Measurements from ENCODE around the gene MUC5AC. TPM values are rescaled to one million over a fixed set of nuclear protein-coding genes. Genes with fewer than 3 reads are reported as not detected.

Gene MUC5AC
- total and polyA plus RNA-seq, 7 experiments from 2014 or later: not detected

DNA sequence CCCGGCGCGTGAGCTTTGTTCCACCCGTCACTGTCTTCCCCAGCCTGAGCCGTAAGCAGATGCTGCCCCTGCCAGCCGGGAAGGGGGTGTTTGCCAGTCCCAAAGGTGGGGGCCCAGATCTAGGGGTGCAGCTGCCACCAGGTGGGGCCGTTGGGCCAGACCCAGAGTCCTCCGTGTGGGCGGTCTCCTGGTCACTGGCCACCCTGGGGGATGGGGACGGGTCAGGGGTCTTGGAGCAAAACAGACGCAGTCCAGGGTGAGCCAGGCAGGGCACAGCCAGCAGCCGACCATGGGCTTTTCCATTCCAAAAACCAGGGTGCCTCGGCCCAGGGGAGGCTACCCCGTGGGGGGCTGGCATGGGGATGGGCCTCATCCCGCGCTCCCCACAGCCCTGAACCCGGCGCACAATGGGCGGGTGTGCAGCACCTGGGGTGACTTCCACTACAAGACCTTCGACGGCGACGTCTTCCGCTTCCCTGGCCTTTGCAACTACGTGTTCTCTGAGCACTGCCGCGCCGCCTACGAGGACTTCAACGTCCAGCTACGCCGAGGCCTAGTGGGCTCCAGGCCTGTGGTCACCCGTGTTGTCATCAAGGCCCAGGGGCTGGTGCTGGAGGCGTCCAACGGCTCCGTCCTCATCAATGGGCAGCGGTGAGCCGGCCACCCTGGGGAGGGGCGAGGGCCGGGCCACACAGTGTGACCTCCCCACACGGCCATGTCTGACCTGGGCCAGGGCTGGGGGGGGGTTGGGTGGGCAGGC lies 68.7 kb downstream of the MUC5AC start:
- Mint-ChIP-seq H3K27ac (no peak overlapping the region), H3K27me3 (peaks cover 0 to 7% (median 0%) of the 10 kb centered on the region in 5 donors), H3K36me3 (no peaks in the 10 kb centered on the region), H3K4me1 (no peaks in the 10 kb centered on the region), H3K9me3 (no peaks in the 10 kb centered on the region), H3K4me3 (no peak overlapping the region)
- H3K27ac ChIP-seq (ENCODE audit: low read depth, low read length): no peak overlapping the region
- CTCF ChIA-PET: no interaction called here
- no peaks in the 10 kb centered on the region for H3K27me3 ChIP-seq (ENCODE audit: control insufficient read depth in 2 of 2, insufficient read depth in 2 of 2, low read length in 2 of 2)
- no peaks in the 10 kb centered on the region for H3K9me3 ChIP-seq (ENCODE audit: control insufficient read depth in 2 of 3, low read length in 3 of 3)
- POLR2A ChIA-PET: no interaction called here
- ATAC-seq: no peak
- H3K4me3 ChIP-seq (ENCODE audit: low read length): no peak overlapping the region
- no peaks in the 10 kb centered on the region for H3K4me1 ChIP-seq (ENCODE audit: control insufficient read depth in 2 of 2, insufficient read depth in 2 of 2, low read length in 2 of 2)
- H3K36me3 ChIP-seq (ENCODE audit: control insufficient read depth in 2 of 3, insufficient read depth in 3 of 3, low read length in 3 of 3): no peaks in the 10 kb centered on the region
- intact Hi-C loops (cut with micrococcal nuclease): no loop called here
- no peak for DNase-seq

DNA sequence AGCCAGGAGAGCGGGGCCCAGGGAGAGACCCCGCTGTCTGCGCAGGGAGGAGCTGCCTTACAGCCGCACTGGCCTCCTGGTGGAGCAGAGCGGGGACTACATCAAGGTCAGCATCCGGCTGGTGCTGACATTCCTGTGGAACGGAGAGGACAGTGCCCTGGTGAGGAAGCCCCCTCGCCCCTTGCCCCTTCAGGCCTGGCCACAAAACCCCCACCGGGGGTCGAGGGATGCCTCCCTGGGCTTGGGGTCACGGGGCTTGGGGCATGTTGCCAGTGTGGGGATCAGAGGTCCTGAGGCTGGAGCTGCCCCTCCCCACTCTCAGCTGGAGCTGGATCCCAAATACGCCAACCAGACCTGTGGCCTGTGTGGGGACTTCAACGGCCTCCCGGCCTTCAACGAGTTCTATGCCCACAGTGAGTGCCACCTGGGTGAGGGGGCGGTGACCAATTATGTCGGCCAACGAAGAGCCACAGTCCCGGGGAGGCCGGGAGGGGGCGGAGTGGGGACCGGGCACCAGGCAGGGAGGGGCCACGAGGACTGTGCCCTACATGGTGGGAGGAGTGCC lies 69.3 kb downstream of the MUC5AC start:
- ChIA-PET POLR2A (no interaction called here), CTCF (no interaction called here)
- no peaks in the 10 kb centered on the region for H3K27me3 ChIP-seq (ENCODE audit: control insufficient read depth in 2 of 2, insufficient read depth in 2 of 2, low read length in 2 of 2)
- no peaks in the 10 kb centered on the region for H3K36me3 ChIP-seq (ENCODE audit: control insufficient read depth in 2 of 3, insufficient read depth in 3 of 3, low read length in 3 of 3)
- no peaks in the 10 kb centered on the region for H3K4me1 Mint-ChIP-seq
- H3K4me1 ChIP-seq (ENCODE audit: control insufficient read depth in 2 of 2, insufficient read depth in 2 of 2, low read length in 2 of 2): no peaks in the 10 kb centered on the region
- H3K27ac Mint-ChIP-seq: no peak overlapping the region
- no peaks in the 10 kb centered on the region for H3K36me3 Mint-ChIP-seq
- ATAC-seq (no peak), DNase-seq (no peak)
- no peaks in the 10 kb centered on the region for H3K9me3 Mint-ChIP-seq
- peaks cover 0 to 4% (median 0%) of the 10 kb centered on the region in 5 donors for H3K27me3 Mint-ChIP-seq
- no peak overlapping the region for H3K27ac ChIP-seq (ENCODE audit: low read depth, low read length)
- no peaks in the 10 kb centered on the region for H3K9me3 ChIP-seq (ENCODE audit: control insufficient read depth in 2 of 3, low read length in 3 of 3)
- intact Hi-C loops (cut with micrococcal nuclease): no loop called here
- H3K4me3 Mint-ChIP-seq: no peak overlapping the region
- H3K4me3 ChIP-seq (ENCODE audit: low read length): no peak overlapping the region

DNA sequence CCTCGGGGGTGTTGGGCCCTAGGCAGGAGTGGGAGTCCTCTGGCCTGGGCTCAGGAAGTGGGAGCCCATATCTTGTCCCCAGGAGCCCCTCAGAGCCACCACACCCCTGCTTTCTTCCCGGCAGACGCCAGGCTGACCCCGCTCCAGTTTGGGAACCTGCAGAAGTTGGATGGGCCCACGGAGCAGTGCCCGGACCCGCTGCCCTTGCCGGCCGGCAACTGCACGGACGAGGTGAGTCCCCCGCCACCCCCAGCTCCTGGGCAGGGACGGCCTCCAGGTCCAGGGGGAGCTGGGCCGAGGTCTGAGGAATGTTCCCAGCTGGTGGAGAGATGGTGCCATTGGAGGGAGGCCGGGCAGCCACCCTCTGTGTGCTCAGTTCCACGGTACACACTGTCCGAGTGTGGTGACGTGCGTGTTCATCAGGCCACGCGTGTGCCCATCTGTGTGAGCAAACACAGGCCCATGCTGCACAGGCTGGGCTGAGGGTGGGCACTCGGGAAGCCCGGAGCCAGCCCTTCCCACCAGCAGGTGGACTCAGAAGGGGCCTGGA lies 69.9 kb downstream of the MUC5AC start:
- Histone ChIP-seq H3K36me3 (ENCODE audit: control insufficient read depth in 2 of 3, insufficient read depth in 3 of 3, low read length in 3 of 3) (no peaks in the 10 kb centered on the region), H3K27me3 (ENCODE audit: control insufficient read depth in 2 of 2, insufficient read depth in 2 of 2, low read length in 2 of 2) (no peaks in the 10 kb centered on the region), H3K27ac (ENCODE audit: low read depth, low read length) (no peak overlapping the region), H3K4me3 (ENCODE audit: low read length) (no peak overlapping the region), H3K9me3 (ENCODE audit: control insufficient read depth in 2 of 3, low read length in 3 of 3) (no peaks in the 10 kb centered on the region), H3K4me1 (ENCODE audit: control insufficient read depth in 2 of 2, insufficient read depth in 2 of 2, low read length in 2 of 2) (no peaks in the 10 kb centered on the region)
- ChIA-PET POLR2A (no interaction called here), CTCF (no interaction called here)
- DNase-seq (no peak), ATAC-seq (no peak)
- intact Hi-C loops (cut with micrococcal nuclease): no loop called here
- Mint-ChIP-seq H3K27me3 (peaks cover 0 to 4% (median 0%) of the 10 kb centered on the region in 5 donors), H3K4me3 (no peak overlapping the region), H3K36me3 (no peaks in the 10 kb centered on the region), H3K9me3 (no peaks in the 10 kb centered on the region), H3K27ac (no peak overlapping the region), H3K4me1 (no peaks in the 10 kb centered on the region)

DNA sequence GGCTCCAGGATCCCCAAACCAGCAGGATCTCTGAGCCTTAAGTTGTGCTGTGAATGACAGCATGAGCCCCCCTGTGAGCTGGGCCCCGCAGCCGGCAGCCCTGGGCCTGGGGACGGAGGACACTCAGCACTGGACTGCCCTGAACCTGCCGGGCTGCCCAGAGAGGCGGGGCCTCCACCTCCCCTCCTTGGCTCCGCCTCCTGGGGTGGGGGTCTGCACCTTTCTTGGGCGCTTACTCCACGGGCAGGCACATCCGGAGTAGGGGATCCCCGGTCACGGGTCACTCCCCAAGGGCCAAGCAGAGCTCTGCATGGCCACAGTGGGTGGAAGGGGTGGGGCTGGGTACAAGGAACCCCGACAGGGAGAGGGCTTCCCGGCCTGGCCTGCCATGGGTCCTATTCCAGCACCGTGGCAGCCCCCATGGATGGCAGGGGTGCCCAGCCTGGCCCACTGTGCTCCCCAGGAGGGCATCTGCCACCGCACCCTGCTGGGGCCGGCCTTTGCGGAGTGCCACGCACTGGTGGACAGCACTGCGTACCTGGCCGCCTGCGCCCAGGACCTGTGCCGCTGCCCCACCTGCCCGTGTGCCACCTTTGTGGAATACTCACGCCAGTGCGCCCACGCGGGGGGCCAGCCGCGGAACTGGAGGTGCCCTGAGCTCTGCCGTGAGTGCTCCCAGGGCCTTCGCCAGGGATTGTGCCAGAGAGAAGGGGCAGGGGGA lies 70.5 kb downstream of the MUC5AC start:
- no peak overlapping the region for H3K4me3 ChIP-seq (ENCODE audit: low read length)
- Mint-ChIP-seq H3K27me3 (peaks cover 0 to 4% (median 0%) of the 10 kb centered on the region in 5 donors), H3K27ac (no peak overlapping the region), H3K36me3 (no peaks in the 10 kb centered on the region), H3K4me3 (no peak overlapping the region), H3K9me3 (no peaks in the 10 kb centered on the region), H3K4me1 (no peaks in the 10 kb centered on the region)
- DNase-seq (no peak), ATAC-seq (no peak)
- ChIA-PET POLR2A (no interaction called here), CTCF (no interaction called here)
- no peaks in the 10 kb centered on the region for H3K27me3 ChIP-seq (ENCODE audit: control insufficient read depth in 2 of 2, insufficient read depth in 2 of 2, low read length in 2 of 2)
- H3K36me3 ChIP-seq (ENCODE audit: control insufficient read depth in 2 of 3, insufficient read depth in 3 of 3, low read length in 3 of 3): no peaks in the 10 kb centered on the region
- H3K9me3 ChIP-seq (ENCODE audit: control insufficient read depth in 2 of 3, low read length in 3 of 3): no peaks in the 10 kb centered on the region
- H3K4me1 ChIP-seq (ENCODE audit: control insufficient read depth in 2 of 2, insufficient read depth in 2 of 2, low read length in 2 of 2): no peaks in the 10 kb centered on the region
- no peak overlapping the region for H3K27ac ChIP-seq (ENCODE audit: low read depth, low read length)
- intact Hi-C loops (cut with micrococcal nuclease): no loop called here

DNA sequence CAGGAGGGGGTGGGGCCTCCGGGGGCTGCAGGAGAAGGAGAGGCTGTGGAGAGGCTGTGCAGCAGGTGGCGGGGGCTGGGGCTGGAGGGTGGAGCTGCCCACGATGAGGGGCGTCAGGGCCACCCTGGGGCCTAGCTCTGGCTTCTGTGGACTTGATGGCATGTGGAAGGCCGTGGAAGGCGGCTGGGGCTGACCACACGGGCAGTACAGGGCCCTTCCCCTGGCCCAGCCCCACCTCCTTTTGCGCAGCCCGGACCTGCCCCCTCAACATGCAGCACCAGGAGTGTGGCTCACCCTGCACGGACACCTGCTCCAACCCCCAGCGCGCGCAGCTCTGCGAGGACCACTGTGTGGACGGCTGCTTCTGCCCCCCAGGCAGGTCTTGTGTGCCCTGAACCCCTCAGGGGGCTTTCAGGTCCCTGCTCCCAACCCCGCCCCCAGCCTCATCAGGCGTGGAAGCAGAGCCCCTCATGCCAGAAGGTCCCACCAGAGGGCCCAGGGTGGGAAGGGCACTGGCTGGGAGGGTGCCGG lies 71.2 kb downstream of the MUC5AC start:
- no peak overlapping the region for H3K4me3 ChIP-seq (ENCODE audit: low read length)
- H3K27ac Mint-ChIP-seq: no peak overlapping the region
- peaks cover 0 to 3% (median 0%) of the 10 kb centered on the region in 5 donors for H3K27me3 Mint-ChIP-seq
- H3K4me3 Mint-ChIP-seq: no peak overlapping the region
- ChIA-PET POLR2A (no interaction called here), CTCF (no interaction called here)
- no peak overlapping the region for H3K27ac ChIP-seq (ENCODE audit: low read depth, low read length)
- no peaks in the 10 kb centered on the region for H3K9me3 ChIP-seq (ENCODE audit: control insufficient read depth in 2 of 3, low read length in 3 of 3)
- H3K36me3 Mint-ChIP-seq: no peaks in the 10 kb centered on the region
- no peaks in the 10 kb centered on the region for H3K27me3 ChIP-seq (ENCODE audit: control insufficient read depth in 2 of 2, insufficient read depth in 2 of 2, low read length in 2 of 2)
- H3K9me3 Mint-ChIP-seq: no peaks in the 10 kb centered on the region
- DNase-seq: no peak
- no peaks in the 10 kb centered on the region for H3K4me1 Mint-ChIP-seq
- no peaks in the 10 kb centered on the region for H3K4me1 ChIP-seq (ENCODE audit: control insufficient read depth in 2 of 2, insufficient read depth in 2 of 2, low read length in 2 of 2)
- intact Hi-C loops (cut with micrococcal nuclease): no loop called here
- H3K36me3 ChIP-seq (ENCODE audit: control insufficient read depth in 2 of 3, insufficient read depth in 3 of 3, low read length in 3 of 3): no peaks in the 10 kb centered on the region
- ATAC-seq: no peak

DNA sequence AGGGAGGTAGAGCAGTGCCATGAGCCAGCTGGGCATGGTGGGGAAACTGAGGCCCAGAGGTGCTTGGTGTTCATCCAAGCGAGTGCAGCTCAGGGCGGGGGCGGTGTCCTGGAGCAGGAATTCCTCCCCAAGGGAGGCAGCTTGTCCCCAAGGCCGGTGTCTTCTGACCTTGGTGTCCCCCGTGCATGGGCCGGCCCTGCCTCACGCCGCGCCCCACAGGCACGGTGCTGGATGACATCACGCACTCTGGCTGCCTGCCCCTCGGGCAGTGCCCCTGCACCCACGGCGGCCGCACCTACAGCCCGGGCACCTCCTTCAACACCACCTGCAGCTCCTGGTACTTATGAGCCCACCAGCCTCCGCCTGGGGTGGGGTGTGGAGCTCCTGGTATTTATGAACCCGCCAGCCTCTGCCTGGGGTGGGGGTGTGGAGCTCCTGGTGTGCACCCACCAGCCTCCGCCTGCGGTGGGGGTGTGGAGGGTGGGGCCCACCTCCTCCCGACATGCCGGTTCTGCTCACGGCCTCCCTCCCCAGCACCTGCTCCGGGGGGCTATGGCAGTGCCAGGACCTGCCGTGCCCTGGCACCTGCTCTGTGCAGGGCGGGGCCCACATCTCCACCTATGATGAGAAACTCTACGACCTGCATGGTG lies 71.8 kb downstream of the MUC5AC start:
- ChIA-PET POLR2A (no interaction called here), CTCF (no interaction called here)
- no peak overlapping the region for H3K4me3 ChIP-seq (ENCODE audit: low read length)
- no peaks in the 10 kb centered on the region for H3K36me3 Mint-ChIP-seq
- H3K9me3 Mint-ChIP-seq: no peaks in the 10 kb centered on the region
- H3K36me3 ChIP-seq (ENCODE audit: control insufficient read depth in 2 of 3, insufficient read depth in 3 of 3, low read length in 3 of 3): no peaks in the 10 kb centered on the region
- H3K4me3 Mint-ChIP-seq: no peak overlapping the region
- H3K4me1 ChIP-seq (ENCODE audit: control insufficient read depth in 2 of 2, insufficient read depth in 2 of 2, low read length in 2 of 2): no peaks in the 10 kb centered on the region
- no peak overlapping the region for H3K27ac ChIP-seq (ENCODE audit: low read depth, low read length)
- ATAC-seq (no peak), DNase-seq (no peak)
- H3K27me3 ChIP-seq (ENCODE audit: control insufficient read depth in 2 of 2, insufficient read depth in 2 of 2, low read length in 2 of 2): no peaks in the 10 kb centered on the region
- H3K27me3 Mint-ChIP-seq: no peaks in the 10 kb centered on the region
- H3K9me3 ChIP-seq (ENCODE audit: control insufficient read depth in 2 of 3, low read length in 3 of 3): no peaks in the 10 kb centered on the region
- no peaks in the 10 kb centered on the region for H3K4me1 Mint-ChIP-seq
- no peak overlapping the region for H3K27ac Mint-ChIP-seq
- intact Hi-C loops (cut with micrococcal nuclease): no loop called here

Data from naive thymus-derived CD4-positive, alpha-beta T cell (primary cell).